Naive thymus-derived CD8-positive, alpha-beta T cell (primary cell): ENCODE results near the gene USP37. TPM values are rescaled to one million over a fixed set of nuclear protein-coding genes. Genes with fewer than 3 reads are reported as not detected.
A peak's percentile ranks its signal among the peaks of the same experiment; 100 is the strongest.
"Not testable (repeated sequence)": the region's sequence is repeated elsewhere in the genome, so short reads cannot be mapped to it uniquely, and the experiment has no call there.

Experiments
- ATAC-seq, 2 donors: fragments of 150-1000 bp; cut with Tn5 transposase in 1 of 2; sonication (Bioruptor Pico), chemical (Tn5 transposase) in 1 of 2; 1 replicate in 1 of 2; 2 replicates in 1 of 2; pipeline ENCODE4 v1.10.0; 2021; ENCODE audit warnings: mild to moderate bottlenecking in 2 of 2, moderate library complexity in 2 of 2
- POLR2A ChIA-PET: fragments of 350-600 bp; sonication (Branson Sonifier 250); formaldehyde crosslinking; loops from one replicate; lab custom pipeline; 2021; ENCODE audit warnings: antibody characterized with exemption; lab: Charles Lee
- DNase-seq, 10 donors: peaks; one replicate each; pipeline versions ENCODE4 v3.0.0 to v3.0.0-alpha.2; 2020 to 2022
- H3K27ac Mint-ChIP-seq, 10 donors: one replicate each; pipeline ENCODE4 v1.8.0; 2020 to 2022; ENCODE audit warnings: mild to moderate bottlenecking in 10 of 10, mixed read lengths in 10 of 10, moderate library complexity in 4 of 10, inconsistent platforms in 1 of 10
- H3K27me3 Mint-ChIP-seq, 5 donors: one replicate each; pipeline ENCODE4 v1.8.0; 2021 to 2022; ENCODE audit warnings: mixed read lengths in 5 of 5
- H3K36me3 Mint-ChIP-seq, 3 donors: one replicate each; pipeline ENCODE4 v1.8.0; 2020 to 2022; ENCODE audit warnings: mixed read lengths in 3 of 3, mild to moderate bottlenecking in 2 of 3, inconsistent platforms in 1 of 3
- H3K4me1 Mint-ChIP-seq, 4 donors: one replicate each; pipeline ENCODE4 v1.8.0; 2021 to 2022; ENCODE audit warnings: mixed read lengths in 4 of 4
- H3K4me3 Mint-ChIP-seq, 10 donors: one replicate each; pipeline ENCODE4 v1.8.0; 2020 to 2022; ENCODE audit warnings: mild to moderate bottlenecking in 10 of 10, mixed read lengths in 10 of 10, moderate library complexity in 6 of 10, inconsistent platforms in 1 of 10
- H3K9me3 Mint-ChIP-seq, 9 donors: one replicate each; pipeline ENCODE4 v1.8.0; 2020 to 2022; ENCODE audit warnings: mixed read lengths in 9 of 9, mild to moderate bottlenecking in 3 of 9, inconsistent platforms in 1 of 9, moderate library complexity in 1 of 9
- polyA plus RNA-seq, 3 donors: library from polyadenylated mRNA; unstranded; fragments of 300-500 nt; fragmentation: Illumina TruSeq; gene quantifications; one replicate each; pipeline ENCODE4 v1.2.3, GENCODE V29; 2021
- total RNA-seq, 8 experiments: library from RNA in 2 of 8; stranded (reverse) in 2 of 8; gene quantifications; one replicate each; pipeline ENCODE4 v1.2.3 and lab custom pipeline; 2021 to 2026

USP37 gene
- total and polyA plus RNA-seq, 5 experiments from 2014 or later: 8.6 to 25.2 (median 11.6) TPM

DNA sequence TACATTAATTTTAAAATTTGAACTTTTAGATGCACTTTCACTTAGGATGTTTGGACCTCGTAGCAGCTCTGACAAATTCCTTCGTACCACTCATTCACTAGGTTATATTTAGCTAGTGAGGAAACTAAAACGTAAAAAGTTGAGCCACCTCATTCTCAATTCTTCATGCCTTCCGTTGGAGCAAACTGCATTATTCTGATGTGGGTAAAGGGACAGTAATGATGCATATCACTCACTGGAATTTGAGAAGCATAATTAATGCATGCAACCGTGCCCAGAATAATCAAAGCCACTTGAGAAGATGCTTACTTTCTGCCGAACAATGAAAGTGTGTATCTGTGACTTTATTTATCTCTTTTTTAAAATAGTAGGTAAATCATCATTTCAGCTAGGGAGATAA is 2.7 kb upstream of the USP37 start:
- H3K4me1 Mint-ChIP-seq: peaks cover 31 to 70% (median 67%) of the 10 kb centered on the region in 4 donors
- ATAC-seq: no peak

GRCh38 chr2:218569661-218570500 is 1.7 kb upstream of the USP37 start:
- DNase-seq (peak in 1 of 10 donors; percentile 9), ATAC-seq (no peak)
- Mint-ChIP-seq H3K27me3 (no peaks in the 10 kb centered on the region), H3K27ac (peak overlapping the region; percentile 92 to 100 (median 100)), H3K4me1 (peaks cover 31 to 67% (median 63%) of the 10 kb centered on the region in 4 donors), H3K4me3 (peak overlapping the region; percentile 91 to 98 (median 95)), H3K9me3 (no peaks in the 10 kb centered on the region), H3K36me3 (peaks cover 0 to 50% (median 9%) of the 10 kb centered on the region in 3 donors)
- POLR2A ChIA-PET: no interaction called here

More for the DNA sequence above, 2.7 kb upstream of the USP37 start:
- peak overlapping the region; percentile 26 to 100 (median 96) for H3K27ac Mint-ChIP-seq
- H3K36me3 Mint-ChIP-seq: peaks cover 0 to 50% (median 9%) of the 10 kb centered on the region in 3 donors
- POLR2A ChIA-PET: no interaction called here
- peak overlapping the region in 9 of 10 donors; percentile 25 to 98 (median 95) for H3K4me3 Mint-ChIP-seq
- no peaks in the 10 kb centered on the region for H3K9me3 Mint-ChIP-seq
- no peaks in the 10 kb centered on the region for H3K27me3 Mint-ChIP-seq
- DNase-seq: no peak

DNA sequence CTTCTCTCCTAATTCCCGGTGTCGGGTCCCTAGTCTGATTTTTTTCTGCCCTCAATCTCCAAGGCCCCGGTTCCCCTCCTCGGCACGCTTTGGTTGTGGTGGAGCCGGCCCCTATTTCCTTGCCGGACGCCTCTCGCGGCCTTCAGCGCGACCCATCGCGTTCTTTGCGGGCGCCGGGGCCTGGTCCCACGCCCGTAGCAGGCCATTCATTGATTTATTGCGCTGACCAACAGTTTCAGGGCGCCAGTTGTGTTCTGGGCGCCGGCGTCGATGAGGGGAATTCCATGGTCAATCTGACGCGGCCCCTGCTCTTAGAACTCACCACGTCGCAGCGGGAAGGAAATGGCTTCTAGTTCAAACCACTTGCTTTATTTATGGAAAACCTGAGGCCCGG is 884 bp upstream of the USP37 start:
- Mint-ChIP-seq H3K9me3 (no peaks in the 10 kb centered on the region), H3K4me1 (peaks cover 34 to 64% (median 62%) of the 10 kb centered on the region in 4 donors), H3K36me3 (peaks cover 0 to 48% (median 4%) of the 10 kb centered on the region in 3 donors), H3K27me3 (no peaks in the 10 kb centered on the region), H3K27ac (peak overlapping the region; percentile 92 to 100 (median 100)), H3K4me3 (peak overlapping the region; percentile 91 to 98 (median 95))
- DNase-seq: peak; percentile 22 to 71 (median 46)
- ATAC-seq: peak; percentile 8
- POLR2A ChIA-PET: no interaction called here

DNA sequence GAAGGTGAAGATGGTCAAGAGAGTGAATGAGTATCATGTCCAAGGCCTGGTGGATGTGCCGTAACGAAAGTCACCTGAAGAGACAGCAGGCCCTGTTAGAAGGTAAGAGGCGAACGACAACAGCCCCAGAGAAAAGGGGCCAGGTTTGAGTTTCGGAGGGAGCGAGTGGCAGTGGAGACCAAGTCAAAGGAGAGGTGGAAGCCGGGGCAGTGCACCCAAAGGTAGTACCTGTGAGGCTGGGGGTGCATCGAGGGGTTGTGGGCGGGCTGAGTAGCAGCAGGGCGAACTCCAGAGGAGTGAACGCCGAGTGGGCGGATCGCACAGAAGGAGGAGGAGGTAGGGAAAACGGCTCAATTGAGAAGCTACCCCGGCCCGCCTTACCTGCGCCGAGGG is 358 bp downstream of the USP37 start:
- POLR2A ChIA-PET: interaction anchor here (0.6 to 1.3 kb wide), 4 partner anchors 10 to 171 kb away, joined by 4 to 5 read pairs (median 4); partner anchors contain the start of genes BCS1L and ZNF142
- DNase-seq: peak in 4 of 10 donors; percentile 61 to 76 (median 73)
- peak; percentile 68 to 69 for ATAC-seq
- peaks cover 34 to 70% (median 66%) of the 10 kb centered on the region in 4 donors for H3K4me1 Mint-ChIP-seq
- H3K27me3 Mint-ChIP-seq: no peaks in the 10 kb centered on the region
- H3K27ac Mint-ChIP-seq: peak overlapping the region; percentile 92 to 100 (median 100)
- H3K4me3 Mint-ChIP-seq: peak overlapping the region; percentile 91 to 98 (median 95)
- peaks cover 0 to 49% (median 4%) of the 10 kb centered on the region in 3 donors for H3K36me3 Mint-ChIP-seq
- H3K9me3 Mint-ChIP-seq: no peaks in the 10 kb centered on the region

DNA sequence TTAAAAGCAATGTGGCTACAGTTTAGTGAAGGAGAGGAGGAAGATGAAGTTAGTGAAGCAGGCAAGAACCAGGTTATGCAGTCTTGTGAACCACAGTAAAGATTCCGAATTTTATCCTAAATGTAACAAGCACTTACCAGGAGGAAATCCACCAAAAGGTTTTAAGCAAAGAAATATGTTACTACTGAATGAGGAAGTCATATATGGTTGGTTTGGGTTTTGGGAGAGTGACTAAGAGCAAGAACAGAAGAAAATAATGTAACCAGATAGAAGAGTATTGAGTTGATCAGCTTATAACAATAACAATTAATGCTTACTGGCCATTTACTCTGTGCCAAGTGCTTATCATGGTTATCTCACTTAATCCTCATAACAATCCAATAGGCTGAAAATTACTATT is 1.9 kb downstream of the USP37 start:
- POLR2A ChIA-PET: no interaction called here
- H3K9me3 Mint-ChIP-seq: no peaks in the 10 kb centered on the region
- no peaks in the 10 kb centered on the region for H3K27me3 Mint-ChIP-seq
- DNase-seq (no peak), ATAC-seq (no peak)
- peak overlapping the region; percentile 41 to 100 (median 99) for H3K27ac Mint-ChIP-seq
- H3K4me3 Mint-ChIP-seq: peak overlapping the region; percentile 36 to 98 (median 95)
- peaks cover 0 to 50% (median 5%) of the 10 kb centered on the region in 3 donors for H3K36me3 Mint-ChIP-seq
- H3K4me1 Mint-ChIP-seq: peaks cover 35 to 61% (median 57%) of the 10 kb centered on the region in 4 donors

- Mint-ChIP-seq H3K27ac (peak overlapping the region in 3 of 10 donors; percentile 1 to 68 (median 35)), H3K27me3 (no peaks in the 10 kb centered on the region), H3K4me3 (no peak overlapping the region), H3K36me3 (peaks cover 0 to 67% (median 10%) of the 10 kb centered on the region in 3 donors), H3K9me3 (no peaks in the 10 kb centered on the region), H3K4me1 (peaks cover 26 to 41% (median 36%) of the 10 kb centered on the region in 4 donors)
- ATAC-seq (no peak), DNase-seq (no peak)
- POLR2A ChIA-PET: no interaction called here
Measured at GRCh38 chr2:218564056-218564455, 4.1 kb downstream of the USP37 start.

GRCh38 chr2:218558986-218559385 is 9.2 kb downstream of the USP37 start:
- POLR2A ChIA-PET: no interaction called here
- peak overlapping the region in 1 of 10 donors; percentile 4 for H3K27ac Mint-ChIP-seq
- H3K4me3 Mint-ChIP-seq: no peak overlapping the region
- ATAC-seq (no peak), DNase-seq (no peak)
- no peaks in the 10 kb centered on the region for H3K27me3 Mint-ChIP-seq
- peaks cover 0 to 92% (median 27%) of the 10 kb centered on the region in 3 donors for H3K36me3 Mint-ChIP-seq
- H3K4me1 Mint-ChIP-seq: peaks cover 10 to 20% (median 12%) of the 10 kb centered on the region in 4 donors
- H3K9me3 Mint-ChIP-seq: no peaks in the 10 kb centered on the region

GRCh38 chr2:218557941-218558340 is 10.2 kb downstream of the USP37 start:
- POLR2A ChIA-PET: no interaction called here
- peaks cover 3 to 91% (median 36%) of the 10 kb centered on the region in 3 donors for H3K36me3 Mint-ChIP-seq
- no peak overlapping the region for H3K27ac Mint-ChIP-seq

GRCh38 chr2:218555527-218555926 is 12.6 kb downstream of the USP37 start:
- ATAC-seq: no peak
- Mint-ChIP-seq H3K4me1 (peaks cover 3 to 7% (median 5%) of the 10 kb centered on the region in 4 donors), H3K9me3 (no peaks in the 10 kb centered on the region), H3K27me3 (no peaks in the 10 kb centered on the region), H3K36me3 (peaks cover 9 to 91% (median 39%) of the 10 kb centered on the region in 3 donors), H3K27ac (peak overlapping the region in 2 of 10 donors; percentile 42 to 55), H3K4me3 (no peak overlapping the region)
- POLR2A ChIA-PET: no interaction called here
- DNase-seq: no peak

More at GRCh38 chr2:218557941-218558340, 10.2 kb downstream of the USP37 start:
- peaks cover 3 to 12% (median 8%) of the 10 kb centered on the region in 4 donors for H3K4me1 Mint-ChIP-seq
- DNase-seq (no peak), ATAC-seq (no peak)
- no peak overlapping the region for H3K4me3 Mint-ChIP-seq
- no peaks in the 10 kb centered on the region for H3K9me3 Mint-ChIP-seq
- H3K27me3 Mint-ChIP-seq: no peaks in the 10 kb centered on the region

DNA sequence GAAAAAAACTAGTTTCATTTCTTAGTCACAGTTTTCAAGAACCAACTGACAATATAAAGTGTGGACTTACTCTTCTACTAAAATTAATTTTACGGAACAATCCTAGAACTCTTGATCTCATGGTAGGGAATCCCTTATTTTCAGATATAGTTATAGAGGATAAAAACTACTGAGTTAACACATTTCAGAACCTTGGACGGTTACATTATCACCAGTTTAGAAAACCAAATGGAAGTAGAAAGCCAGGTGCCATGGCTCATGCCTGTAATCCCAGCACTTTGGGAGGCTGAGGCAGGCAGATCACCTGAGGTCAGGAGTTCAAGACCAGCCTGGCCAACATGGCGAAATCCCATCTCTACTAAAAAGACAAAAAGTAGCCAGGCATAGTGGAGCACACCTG is 13.9 kb downstream of the USP37 start:
- H3K4me3 Mint-ChIP-seq, ATAC-seq, H3K9me3 Mint-ChIP-seq, POLR2A ChIA-PET, DNase-seq, H3K27ac Mint-ChIP-seq, H3K4me1 Mint-ChIP-seq, H3K27me3 Mint-ChIP-seq: not testable (repeated sequence)
- peaks cover 9 to 86% (median 39%) of the 10 kb centered on the region in 3 donors for H3K36me3 Mint-ChIP-seq

GRCh38 chr2:218547978-218548377 is 20.2 kb downstream of the USP37 start:
- H3K27me3 Mint-ChIP-seq: no peaks in the 10 kb centered on the region
- no peak overlapping the region for H3K27ac Mint-ChIP-seq
- H3K9me3 Mint-ChIP-seq: no peaks in the 10 kb centered on the region
- no peak for ATAC-seq
- DNase-seq: no peak
- POLR2A ChIA-PET: no interaction called here
- no peak overlapping the region for H3K4me3 Mint-ChIP-seq
- peaks cover 10 to 86% (median 31%) of the 10 kb centered on the region in 3 donors for H3K36me3 Mint-ChIP-seq
- H3K4me1 Mint-ChIP-seq: no peaks in the 10 kb centered on the region

GRCh38 chr2:218547511-218547910 is 20.6 kb downstream of the USP37 start:
- Mint-ChIP-seq H3K27ac (no peak overlapping the region), H3K27me3 (no peaks in the 10 kb centered on the region), H3K4me3 (no peak overlapping the region), H3K36me3 (peaks cover 9 to 86% (median 29%) of the 10 kb centered on the region in 3 donors), H3K9me3 (no peaks in the 10 kb centered on the region), H3K4me1 (no peaks in the 10 kb centered on the region)
- no peak for ATAC-seq
- no peak for DNase-seq
- POLR2A ChIA-PET: no interaction called here

- ATAC-seq (no peak), DNase-seq (no peak)
- peaks cover 0 to 6% (median 0%) of the 10 kb centered on the region in 4 donors for H3K4me1 Mint-ChIP-seq
- no peak overlapping the region for H3K4me3 Mint-ChIP-seq
- H3K27me3 Mint-ChIP-seq: no peaks in the 10 kb centered on the region
- POLR2A ChIA-PET: no interaction called here
- H3K9me3 Mint-ChIP-seq: no peaks in the 10 kb centered on the region
- H3K27ac Mint-ChIP-seq: peak overlapping the region in 2 of 10 donors; percentile 37 to 68
- peaks cover 9 to 87% (median 26%) of the 10 kb centered on the region in 3 donors for H3K36me3 Mint-ChIP-seq
Measured at GRCh38 chr2:218546012-218546411, 22.1 kb downstream of the USP37 start.
